A673 (cell line): Measurements from ENCODE around the gene TELO2. TPM values are rescaled to one million over a fixed set of nuclear protein-coding genes. Genes with fewer than 3 reads are reported as not detected.

Source experiments
- BruUV-seq: library from RNA; stranded (reverse); fragments of 400-500 nt; replicated peaks from 2 replicates; lab custom pipeline; 2021; lab: Mats Ljungman, UMichigan
- CTCF ChIA-PET: fragments of 300-600 bp; sonication (Branson Sonifier 250); formaldehyde crosslinking; loops from one replicate; lab custom pipeline; 2022; ENCODE audit warnings: antibody characterized with exemption; lab: Charles Lee
- POLR2A ChIA-PET: fragments of 300-600 bp; sonication (Branson Sonifier 250); formaldehyde crosslinking; loops from one replicate; lab custom pipeline; 2022; ENCODE audit warnings: antibody characterized with exemption; ENCODE audit not compliant: low non-redundant PET; lab: Charles Lee
- DNase-seq: peaks from one replicate; pipeline ENCODE4 v3.0.0-alpha.2; 2015; ENCODE audit warnings: low spot score
- H3K27ac ChIP-seq: fragments of 200-600 bp; sonication (generic); 2 replicates; pipeline ENCODE4 v1.5.1; 2016; ENCODE audit warnings: mixed run types, low read depth, mild to moderate bottlenecking, mixed read lengths, antibody characterized with exemption, low read length; ENCODE audit not compliant: poor library complexity, severe bottlenecking
- H3K27me3 ChIP-seq: fragments of 200-600 bp; sonication (generic); replicated peaks from 2 replicates; pipeline ENCODE4 v1.6.1; 2017; ENCODE audit warnings: mixed run types, low read depth, mild to moderate bottlenecking, mixed read lengths, antibody characterized with exemption, low read length; ENCODE audit not compliant: insufficient read depth, poor library complexity
- H3K36me3 ChIP-seq: fragments of 200-600 bp; sonication (generic); 2 replicates; pipeline ENCODE4 v1.6.1; 2016; ENCODE audit warnings: mixed run types, mild to moderate bottlenecking, mixed read lengths, antibody characterized with exemption, low read length; ENCODE audit not compliant: insufficient read depth, poor library complexity, severe bottlenecking
- H3K4me1 ChIP-seq: fragments of 200-600 bp; sonication (generic); 2 replicates; pipeline ENCODE4 v1.6.1; 2017; ENCODE audit warnings: mixed run types, mild to moderate bottlenecking, mixed read lengths, antibody characterized with exemption, low read length; ENCODE audit not compliant: insufficient read depth, poor library complexity, severe bottlenecking
- H3K4me3 ChIP-seq: fragments of 200-600 bp; sonication (generic); 2 replicates; pipeline ENCODE4 v1.5.1; 2016; ENCODE audit warnings: low read depth, mixed run types, mild to moderate bottlenecking, mixed read lengths, low read length; ENCODE audit not compliant: poor library complexity, severe bottlenecking
- H3K9me3 ChIP-seq: fragments of 200-600 bp; sonication (generic); 2 replicates; pipeline ENCODE4 v1.6.1; 2016; ENCODE audit warnings: mixed run types, low read depth, mild to moderate bottlenecking, mixed read lengths, antibody characterized with exemption, low read length; ENCODE audit not compliant: poor library complexity, severe bottlenecking
- EZH2 ChIP-seq: fragments of 200-600 bp; sonication (generic); IDR thresholded peaks from 2 replicates; pipeline ENCODE4 v1.6.1; 2017; ENCODE audit warnings: borderline replicate concordance, low read depth, mild to moderate bottlenecking, mixed read lengths, antibody characterized with exemption, low read length; ENCODE audit not compliant: poor library complexity, severe bottlenecking
- intact Hi-C: fragments of 100-400 bp; cut with micrococcal nuclease; formaldehyde crosslinking; loops from one replicate; pipeline ENCODE4 v1.10.0; 2022; ENCODE audit not compliant: unreplicated experiment
- total RNA-seq: library from RNA; stranded (reverse); gene quantifications from 2 replicates; pipeline ENCODE4 v1.2.3, GENCODE V29; 2021
- TF ChIP-seq, protein P1 (sequence below): fragments of 300-800, 200-600 bp; sonication (generic); conservative IDR thresholded peaks from 2 replicates; pipeline ENCODE4 v1.5.1; 2017; ENCODE audit warnings: low read depth, mild to moderate bottlenecking, antibody characterized with exemption, low read length, moderate library complexity, mixed read lengths

Gene TELO2
- total RNA-seq, 1 experiment from 2014 or later = 67.0 TPM

DNA sequence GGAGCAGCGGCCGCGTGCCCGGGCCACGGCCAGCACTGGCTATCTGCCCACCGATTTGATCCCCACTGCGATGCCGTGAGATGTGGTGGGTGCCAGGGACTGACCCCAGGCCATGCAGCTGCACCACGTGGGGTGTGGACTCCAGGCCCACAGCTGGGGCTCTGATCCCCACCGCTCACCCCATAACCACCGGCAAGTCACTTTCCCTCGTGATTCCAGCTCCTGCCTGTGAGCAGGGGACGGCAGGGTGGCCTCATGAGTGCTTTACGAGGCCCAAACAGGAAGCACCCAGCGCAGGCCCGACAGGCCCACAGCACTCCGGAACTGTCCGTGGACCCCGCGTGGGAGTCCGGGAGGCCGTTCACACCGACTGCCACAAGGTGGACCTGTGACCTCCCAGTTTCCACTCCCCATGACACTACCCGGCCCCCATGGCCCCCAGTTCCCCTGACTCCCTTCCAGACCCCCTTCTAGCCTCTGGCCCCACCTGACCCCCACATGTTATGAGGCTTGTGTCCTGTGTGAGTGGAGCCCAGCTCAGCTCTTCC lies 5.0 kb upstream of the TELO2 start:
- DNase-seq = no peak
- peaks cover 3% of the 10 kb centered on the region for H3K4me1 ChIP-seq
- no TSS peak for BruUV-seq
- H3K36me3 ChIP-seq = no peaks in the 10 kb centered on the region
- TF ChIP-seq, protein P1, sequence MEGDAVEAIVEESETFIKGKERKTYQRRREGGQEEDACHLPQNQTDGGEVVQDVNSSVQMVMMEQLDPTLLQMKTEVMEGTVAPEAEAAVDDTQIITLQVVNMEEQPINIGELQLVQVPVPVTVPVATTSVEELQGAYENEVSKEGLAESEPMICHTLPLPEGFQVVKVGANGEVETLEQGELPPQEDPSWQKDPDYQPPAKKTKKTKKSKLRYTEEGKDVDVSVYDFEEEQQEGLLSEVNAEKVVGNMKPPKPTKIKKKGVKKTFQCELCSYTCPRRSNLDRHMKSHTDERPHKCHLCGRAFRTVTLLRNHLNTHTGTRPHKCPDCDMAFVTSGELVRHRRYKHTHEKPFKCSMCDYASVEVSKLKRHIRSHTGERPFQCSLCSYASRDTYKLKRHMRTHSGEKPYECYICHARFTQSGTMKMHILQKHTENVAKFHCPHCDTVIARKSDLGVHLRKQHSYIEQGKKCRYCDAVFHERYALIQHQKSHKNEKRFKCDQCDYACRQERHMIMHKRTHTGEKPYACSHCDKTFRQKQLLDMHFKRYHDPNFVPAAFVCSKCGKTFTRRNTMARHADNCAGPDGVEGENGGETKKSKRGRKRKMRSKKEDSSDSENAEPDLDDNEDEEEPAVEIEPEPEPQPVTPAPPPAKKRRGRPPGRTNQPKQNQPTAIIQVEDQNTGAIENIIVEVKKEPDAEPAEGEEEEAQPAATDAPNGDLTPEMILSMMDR = no peak
- TF ChIP-seq EZH2 = no peak
- POLR2A ChIA-PET = no interaction called here
- no peak overlapping the region for H3K4me3 ChIP-seq
- CTCF ChIA-PET = no interaction called here
- no peaks in the 10 kb centered on the region for H3K9me3 ChIP-seq
- intact Hi-C loops = no loop called here
- no peak overlapping the region for H3K27ac ChIP-seq
- H3K27me3 ChIP-seq = no peaks in the 10 kb centered on the region

DNA sequence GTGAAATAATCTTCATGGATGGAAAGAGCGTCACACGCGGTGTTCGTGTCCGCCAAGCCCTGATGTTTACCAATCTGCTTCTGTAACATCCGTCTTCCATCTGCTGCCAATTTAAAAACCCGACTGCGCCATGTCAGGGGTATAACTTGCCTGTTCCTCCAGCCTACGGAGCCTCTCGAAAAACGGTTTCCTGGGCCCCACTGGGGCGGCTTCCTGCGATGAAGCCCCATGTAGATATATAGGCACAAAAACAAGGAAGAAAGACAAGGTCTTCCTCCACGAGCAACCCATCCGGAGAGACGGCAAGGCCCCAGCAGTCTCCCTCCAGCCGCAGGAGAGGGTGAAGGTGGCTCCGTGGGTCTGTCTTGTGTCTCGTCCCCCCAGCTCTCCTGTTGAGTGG lies 4.5 kb upstream of the TELO2 start, which contains the start of gene PTX4:
Gene PTX4 (minus strand): TSS at position 326 of the 400 bp plus-strand sequence. CDS start 35 bp downstream, at position 291.
- intact Hi-C loops = no loop called here
- POLR2A ChIA-PET = no interaction called here
- no peak within 1 kb of the TSS for H3K4me3 ChIP-seq
- H3K27me3 ChIP-seq = no peaks in the 10 kb centered on the region
- no TSS peak for BruUV-seq
- H3K9me3 ChIP-seq = no peaks in the 10 kb centered on the region
- no peak within 1 kb of the TSS for H3K27ac ChIP-seq
- peaks cover 3% of the 10 kb centered on the region for H3K4me1 ChIP-seq
- CTCF ChIA-PET = no interaction called here
- TF ChIP-seq, protein P1 = no peak
- no peak for TF ChIP-seq EZH2
- no peaks in the 10 kb centered on the region for H3K36me3 ChIP-seq
- no peak for DNase-seq

DNA sequence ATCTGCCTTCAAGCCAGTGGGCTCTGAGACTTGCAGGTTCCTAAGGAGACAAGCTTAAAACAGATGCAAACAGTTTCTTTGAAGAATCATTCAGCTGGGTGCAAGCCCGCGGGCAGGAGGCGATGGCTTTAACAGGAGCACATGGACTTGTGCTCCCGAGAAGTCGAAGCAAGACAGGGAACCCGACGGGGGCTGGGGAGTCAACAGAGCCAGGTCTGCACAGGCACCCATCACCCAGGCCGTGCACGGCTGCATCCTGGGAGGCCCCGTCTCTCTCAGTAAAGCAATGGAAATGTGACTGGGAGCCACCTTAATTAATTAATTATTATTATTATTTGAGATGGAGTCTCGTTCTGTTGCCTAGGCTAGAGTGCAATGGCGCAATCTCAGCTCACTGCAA lies 4.1 kb upstream of the TELO2 start:
- POLR2A ChIA-PET = no interaction called here
- no peak for DNase-seq
- intact Hi-C loops = no loop called here
- H3K27me3 ChIP-seq = no peaks in the 10 kb centered on the region
- H3K4me3 ChIP-seq = no peak overlapping the region
- CTCF ChIA-PET = no interaction called here
- no peaks in the 10 kb centered on the region for H3K36me3 ChIP-seq
- TF ChIP-seq, protein P1 = no peak
- no peak for TF ChIP-seq EZH2
- no peak overlapping the region for H3K27ac ChIP-seq
- peaks cover 3% of the 10 kb centered on the region for H3K4me1 ChIP-seq
- no TSS peak for BruUV-seq
- H3K9me3 ChIP-seq = no peaks in the 10 kb centered on the region
